Stimulated activated CD8-positive, alpha-beta memory T cell treated with anti-CD3 and anti-CD28 coated beads, Interleukin-7, amount 100 ng/mL, for 1 hour (primary cell): ENCODE results near the gene TMC1.
"Not testable (repeated sequence)": the region's sequence is repeated elsewhere in the genome, so short reads cannot be mapped to it uniquely, and the experiment has no call there.

ENCODE experiments used
- DNase-seq, 2 donors: peaks; one replicate each; pipeline ENCODE4 v3.0.0-alpha.2; 2020; ENCODE audit warnings: low read depth in 2 of 2

TMC1 gene

GRCh38 chr9:72521416-72521815, at the start of gene TMC1:
Gene TMC1, plus strand, starts transcription at chr9:72521608. Its CDS starts 127,041 bp downstream, at chr9:72648649.
- DNase-seq: not testable (repeated sequence)

DNA sequence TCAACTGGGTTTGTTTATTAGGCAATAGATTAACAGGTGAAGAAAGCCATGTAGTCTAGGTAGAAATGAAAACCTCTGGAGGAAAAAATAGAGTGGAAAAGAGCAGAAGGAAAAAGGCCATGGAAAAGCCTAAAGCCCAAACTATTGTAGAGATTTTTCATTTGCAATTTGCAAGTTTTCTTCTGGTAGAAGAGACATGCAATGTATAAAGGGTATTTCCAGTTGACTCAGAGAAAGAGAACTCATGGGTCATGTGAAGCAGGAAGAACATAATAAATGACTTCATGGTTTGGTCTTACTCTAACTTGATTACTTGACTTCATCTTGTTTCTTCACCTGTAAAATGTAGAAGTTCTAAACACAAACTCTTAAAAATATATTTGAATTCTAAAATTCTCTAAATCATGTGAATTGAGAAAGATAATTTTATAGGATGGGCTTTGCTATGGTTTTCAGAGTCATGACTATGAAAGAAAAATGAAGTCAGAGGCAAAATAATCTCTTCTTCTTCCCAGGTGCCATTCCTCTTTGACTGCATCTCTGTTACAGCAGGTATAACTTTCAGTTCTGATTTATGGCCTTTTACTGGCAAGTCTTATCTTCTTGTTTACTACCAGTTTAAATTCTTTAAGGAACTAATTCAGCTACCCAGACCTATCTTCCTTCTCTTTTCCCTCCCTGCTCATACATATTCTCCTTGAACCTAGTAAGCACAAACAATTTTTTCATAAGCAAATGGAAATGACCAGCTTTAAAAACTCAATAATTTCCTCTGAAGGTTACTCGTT, 47.7 kb upstream of the TMC1 start:
- DNase-seq: no peak

GRCh38 chr9:72474676-72475075, 46.7 kb upstream of the TMC1 start:
- no peak for DNase-seq

- no peak for DNase-seq
Observed at GRCh38 chr9:72476100-72476499, 45.3 kb upstream of the TMC1 start.

DNA sequence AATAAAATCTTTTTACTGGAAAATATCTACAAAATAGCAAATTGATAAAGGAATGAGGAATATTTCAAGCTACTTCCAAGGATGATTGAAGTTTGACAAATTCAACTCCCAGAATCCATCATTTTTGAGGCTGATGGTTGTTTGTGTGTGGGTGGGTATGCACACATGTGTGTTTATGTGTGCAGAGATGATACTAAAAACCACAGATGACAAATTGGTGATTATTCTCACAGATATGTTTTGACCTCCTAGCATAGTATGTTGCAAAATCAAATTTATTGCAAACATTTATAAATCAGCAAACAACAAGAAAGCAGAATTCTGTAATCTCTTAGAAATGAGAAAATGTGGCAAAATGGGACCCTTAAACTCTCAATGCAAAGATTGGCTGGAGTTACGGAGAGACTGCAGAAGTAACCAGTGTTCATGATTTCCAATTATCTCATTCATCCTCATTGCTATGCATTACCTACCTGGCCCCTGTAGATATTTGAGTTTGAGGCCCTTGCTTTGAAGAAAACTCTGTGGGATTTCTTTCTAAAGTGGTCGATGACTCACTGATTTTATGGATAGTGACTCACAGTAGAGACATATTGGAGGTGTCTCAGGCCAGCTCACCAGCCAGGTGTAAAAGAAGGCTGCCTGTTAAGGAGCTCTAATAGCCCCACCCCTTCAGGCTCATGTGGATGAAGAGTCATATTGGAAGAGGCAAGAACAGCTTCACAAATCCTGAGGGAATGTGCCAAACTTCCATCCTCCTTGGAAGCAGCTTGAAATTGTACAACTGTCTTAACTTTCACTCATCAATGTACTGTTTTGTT, 44.6 kb upstream of the TMC1 start:
- DNase-seq: peak in 1 of 2 donors; percentile 3

- DNase-seq: no peak
Observed at GRCh38 chr9:72477930-72478518, 43.4 kb upstream of the TMC1 start.

DNA sequence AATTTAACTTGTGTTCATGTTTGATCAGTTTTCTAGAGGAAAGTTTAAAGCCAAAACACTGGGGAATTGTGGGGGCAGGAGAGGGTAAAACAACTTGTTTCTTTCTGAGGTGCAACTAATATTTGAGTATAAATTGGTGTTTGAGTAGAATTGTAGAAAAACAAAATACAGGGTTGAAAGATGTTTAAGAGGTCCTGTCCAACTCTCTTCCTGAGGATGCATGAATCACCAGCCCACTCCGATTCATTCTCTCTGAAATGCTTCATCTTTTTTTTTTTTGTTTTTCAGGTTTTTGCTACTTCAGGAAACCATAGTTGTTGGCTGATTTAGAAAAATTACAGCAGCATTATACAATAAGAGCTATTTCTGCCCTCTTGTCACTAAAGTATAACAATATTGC, 42.4 kb upstream of the TMC1 start:
- DNase-seq: no peak

DNA sequence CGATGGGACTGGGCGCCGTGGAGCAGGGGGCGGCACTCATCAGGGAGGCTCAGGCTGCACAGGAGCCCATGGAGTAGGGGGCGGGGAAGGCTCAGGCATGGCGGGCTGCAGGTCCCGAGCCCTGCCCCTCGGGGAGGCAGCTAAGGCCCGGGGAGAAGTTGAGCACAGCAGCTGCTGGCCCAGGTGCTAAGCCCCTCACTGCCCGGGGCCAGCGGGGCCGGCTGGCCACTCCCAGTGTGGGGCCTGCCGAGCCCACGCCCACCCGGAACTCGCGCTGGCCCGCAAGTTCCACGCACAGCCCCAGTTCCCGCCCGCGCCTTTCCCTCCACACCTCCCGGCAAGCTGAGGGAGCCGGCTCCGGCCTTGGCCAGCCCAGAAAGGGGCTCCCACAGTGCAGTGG, 41.1 kb upstream of the TMC1 start:
- not testable (repeated sequence) for DNase-seq

DNA sequence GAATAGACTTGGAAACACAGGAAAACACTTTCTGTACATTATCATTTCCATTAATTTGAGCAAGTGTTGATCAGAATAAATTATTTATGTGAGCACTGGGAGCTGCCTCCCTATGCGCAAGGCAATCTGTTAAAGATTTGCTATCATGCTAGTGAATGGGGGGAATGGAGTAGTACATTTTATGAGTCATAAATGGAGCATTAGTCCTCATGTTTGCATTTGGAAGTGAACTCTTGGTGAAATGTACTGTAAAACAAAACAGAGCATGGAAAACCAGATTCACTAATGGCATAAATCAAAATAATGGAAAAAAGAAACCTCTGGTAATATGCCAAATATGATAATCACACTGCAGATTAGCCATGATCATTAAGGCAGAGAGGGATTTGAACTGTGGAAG, 40.5 kb upstream of the TMC1 start:
- no peak for DNase-seq

DNA sequence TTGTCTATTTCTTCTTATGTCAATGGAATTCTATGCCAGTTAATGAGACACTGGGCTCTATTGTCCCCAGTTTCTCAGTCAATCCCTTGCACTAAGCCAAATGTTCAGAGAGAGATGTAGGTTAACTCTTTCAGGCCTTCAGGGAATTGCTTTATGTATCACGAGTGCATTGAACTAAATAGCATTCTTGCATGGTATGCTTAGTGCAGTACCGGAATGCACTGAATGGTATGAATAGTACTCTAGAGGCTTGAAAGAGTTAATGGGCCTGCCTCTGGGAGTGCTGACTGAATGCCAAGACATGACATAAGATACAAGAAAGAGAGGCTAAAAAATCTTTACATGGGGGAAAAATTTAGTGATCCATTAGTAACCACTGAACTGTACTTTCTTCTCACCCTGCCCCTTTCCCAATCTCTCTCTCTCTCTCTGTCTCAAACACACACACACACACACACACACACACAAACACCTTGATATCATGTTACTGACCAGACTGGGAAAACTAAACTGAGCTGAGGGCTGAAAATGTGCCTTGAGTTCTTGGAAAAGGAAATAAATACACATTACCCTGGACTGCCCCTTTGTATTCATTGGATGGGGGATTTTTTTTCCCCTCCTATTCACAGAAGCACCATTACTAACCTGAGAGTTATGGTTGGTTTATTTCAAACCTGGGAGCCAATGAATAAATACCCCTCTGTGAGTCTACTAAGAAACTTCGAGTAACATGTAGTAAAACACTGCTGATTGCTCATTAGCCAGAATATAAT, 35.4 kb upstream of the TMC1 start:
- no peak for DNase-seq

- no peak for DNase-seq
Observed at GRCh38 chr9:72486594-72486955, 34.8 kb upstream of the TMC1 start.

DNA sequence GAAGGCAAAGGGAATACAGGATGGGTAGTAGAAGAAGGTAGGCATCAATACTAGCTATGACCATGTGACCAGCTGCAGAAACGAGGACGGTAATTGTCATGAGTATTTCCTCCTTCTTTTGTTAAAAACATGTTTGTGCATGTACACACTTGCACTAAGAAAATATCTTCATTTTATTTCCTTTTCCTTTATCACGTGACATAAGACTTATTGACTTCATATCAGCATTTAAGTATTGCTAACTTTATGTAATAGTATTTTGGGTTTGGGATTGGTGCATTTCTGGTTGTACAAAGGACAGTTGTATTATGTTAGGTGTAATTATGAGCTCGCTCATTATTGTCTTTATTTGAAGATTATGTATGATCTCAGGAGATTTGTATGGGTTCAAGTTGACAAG, 33.7 kb upstream of the TMC1 start:
- DNase-seq: not testable (repeated sequence)

- no peak for DNase-seq
Observed at GRCh38 chr9:72489986-72490385, 31.4 kb upstream of the TMC1 start.

DNA sequence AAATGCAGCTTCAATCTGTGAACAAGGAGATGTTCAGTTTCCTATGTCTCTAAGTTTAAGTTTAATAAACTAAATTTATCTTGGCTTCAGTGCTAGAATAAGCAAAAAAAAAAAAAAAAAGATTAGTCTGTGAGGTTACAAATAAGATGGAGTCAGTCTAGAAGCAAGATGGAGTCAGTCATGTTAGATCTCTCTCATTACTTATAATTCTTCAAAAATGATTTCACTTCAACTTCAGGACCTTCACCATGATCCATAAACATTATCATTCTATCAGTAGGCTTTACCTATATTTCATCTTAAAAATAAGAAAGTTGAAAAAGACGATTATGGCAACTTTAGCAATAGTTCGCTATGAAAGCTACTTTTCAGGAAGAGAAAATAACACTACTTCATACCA, 30.2 kb upstream of the TMC1 start:
- no peak for DNase-seq

DNA sequence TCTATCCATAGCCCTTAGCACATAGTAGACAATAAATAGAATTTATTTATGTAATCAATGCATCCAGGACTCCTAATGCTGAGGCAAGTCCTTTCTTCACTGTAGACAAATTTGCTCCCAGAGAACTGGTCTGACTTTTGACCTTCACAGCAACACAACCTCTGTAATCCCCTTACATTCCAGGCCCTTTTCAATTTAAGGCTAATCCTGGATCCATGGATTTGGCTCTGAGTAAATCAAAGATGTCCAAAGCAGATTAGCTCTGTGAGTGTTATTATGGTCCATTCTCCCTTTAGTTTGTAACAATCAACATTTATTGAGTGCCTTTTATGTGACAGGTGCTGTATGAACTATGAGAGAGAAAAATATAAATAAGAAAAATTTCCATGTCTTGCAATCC, 27.4 kb upstream of the TMC1 start:
- no peak for DNase-seq

DNA sequence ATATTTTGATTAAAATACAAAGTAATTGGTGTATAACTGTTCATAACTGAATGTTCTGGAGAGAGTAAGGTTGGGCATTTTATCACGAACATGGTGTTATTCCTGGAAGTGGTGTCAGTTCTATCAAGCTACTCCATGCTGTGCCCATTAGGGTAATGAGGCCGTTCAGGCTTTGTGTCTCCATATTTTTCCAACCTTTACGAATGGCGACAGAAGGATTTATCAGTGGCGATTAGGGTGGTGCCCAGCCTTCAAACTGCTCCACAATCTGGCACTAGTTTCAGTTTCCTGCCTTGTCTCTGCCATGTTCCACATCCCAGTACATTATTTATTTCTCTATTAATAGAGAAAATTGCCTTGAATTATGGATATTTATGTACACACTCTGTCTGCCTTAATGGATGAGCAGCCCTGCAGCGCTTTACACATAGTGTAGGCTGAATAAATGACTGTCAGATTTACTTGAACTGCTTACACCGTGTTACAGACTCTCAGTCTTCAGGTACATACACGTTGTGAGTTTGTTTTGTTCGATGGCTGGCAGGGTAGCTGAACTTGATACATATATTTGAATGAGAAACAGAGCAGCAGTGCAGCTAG, 23.9 kb upstream of the TMC1 start:
- no peak for DNase-seq

DNA sequence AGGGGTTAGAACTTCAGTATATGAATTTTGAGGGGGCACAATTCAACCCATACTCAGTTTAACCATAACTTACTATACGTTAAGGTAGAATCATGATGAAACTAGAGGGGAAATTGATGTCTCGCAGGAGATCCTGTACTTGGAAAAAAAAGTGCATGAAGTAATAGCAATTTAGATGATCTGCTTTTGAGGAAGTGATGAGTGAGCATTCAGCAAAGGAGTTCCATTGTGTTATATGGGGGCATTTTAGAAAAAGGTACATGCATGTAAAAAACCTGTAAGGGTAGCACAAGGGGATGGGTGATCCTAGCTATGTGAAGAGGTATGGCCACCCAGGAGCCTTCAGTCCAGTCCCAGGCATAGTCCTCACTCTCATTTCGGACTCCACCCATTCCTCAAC, 14.8 kb upstream of the TMC1 start:
- DNase-seq: no peak

DNA sequence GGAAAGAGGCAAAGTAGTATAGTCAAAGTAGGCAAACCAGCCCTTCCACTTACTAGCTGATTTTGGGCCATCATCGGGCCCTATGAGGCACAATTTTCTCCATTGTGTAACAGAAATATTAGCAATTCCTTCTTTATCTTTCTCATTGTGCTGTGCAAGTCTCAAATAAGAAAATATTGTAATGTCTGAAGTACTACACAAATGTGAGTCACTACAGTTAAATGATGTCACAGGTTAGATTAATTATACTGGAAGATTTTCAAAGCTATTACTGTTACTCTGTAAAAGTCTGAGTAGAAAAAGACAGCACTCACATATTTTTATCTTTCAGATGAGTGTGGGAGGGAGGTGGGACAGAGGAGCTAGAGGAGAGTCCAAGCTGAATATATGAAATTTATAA, 12.4 kb upstream of the TMC1 start:
- DNase-seq: no peak

DNA sequence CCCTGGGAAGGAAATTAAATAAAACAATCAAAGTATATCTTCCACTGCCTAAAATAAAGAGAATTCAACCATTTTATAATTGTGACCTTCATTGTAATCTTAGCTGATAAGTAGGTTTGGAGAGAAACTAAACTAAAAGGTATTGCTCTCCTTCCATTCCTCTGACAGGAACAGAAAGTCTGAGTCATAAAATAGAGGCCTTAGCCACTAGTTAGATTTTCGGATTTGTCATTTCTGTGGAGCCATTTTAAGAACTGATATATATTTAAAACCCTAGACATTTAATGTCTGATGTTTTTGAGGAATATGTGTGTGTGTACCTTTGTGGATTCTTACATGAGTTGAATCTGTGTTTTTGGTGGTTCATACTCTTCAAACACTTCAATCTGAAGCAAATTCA, 11.8 kb upstream of the TMC1 start:
- DNase-seq: no peak

DNA sequence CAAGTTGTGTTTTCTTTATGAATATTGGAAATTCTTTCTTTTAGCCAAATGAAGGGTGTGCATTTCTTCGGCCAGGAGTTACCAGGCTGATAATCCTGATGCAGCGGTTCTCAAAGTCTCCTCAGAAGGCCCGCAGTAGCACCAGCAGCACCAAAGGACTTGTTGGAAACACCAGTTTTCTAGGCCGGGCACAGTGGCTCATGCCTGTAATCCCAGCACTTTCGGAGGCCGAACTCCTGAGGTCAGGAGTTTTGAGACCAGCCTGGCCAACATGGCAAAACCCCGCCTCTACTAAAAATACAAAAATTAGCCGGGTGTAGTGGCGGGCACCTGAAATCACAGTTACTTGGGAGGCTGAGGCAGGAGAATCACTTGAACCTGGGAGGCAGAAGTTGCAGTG, 397 bp upstream of the TMC1 start:
- not testable (repeated sequence) for DNase-seq

DNA sequence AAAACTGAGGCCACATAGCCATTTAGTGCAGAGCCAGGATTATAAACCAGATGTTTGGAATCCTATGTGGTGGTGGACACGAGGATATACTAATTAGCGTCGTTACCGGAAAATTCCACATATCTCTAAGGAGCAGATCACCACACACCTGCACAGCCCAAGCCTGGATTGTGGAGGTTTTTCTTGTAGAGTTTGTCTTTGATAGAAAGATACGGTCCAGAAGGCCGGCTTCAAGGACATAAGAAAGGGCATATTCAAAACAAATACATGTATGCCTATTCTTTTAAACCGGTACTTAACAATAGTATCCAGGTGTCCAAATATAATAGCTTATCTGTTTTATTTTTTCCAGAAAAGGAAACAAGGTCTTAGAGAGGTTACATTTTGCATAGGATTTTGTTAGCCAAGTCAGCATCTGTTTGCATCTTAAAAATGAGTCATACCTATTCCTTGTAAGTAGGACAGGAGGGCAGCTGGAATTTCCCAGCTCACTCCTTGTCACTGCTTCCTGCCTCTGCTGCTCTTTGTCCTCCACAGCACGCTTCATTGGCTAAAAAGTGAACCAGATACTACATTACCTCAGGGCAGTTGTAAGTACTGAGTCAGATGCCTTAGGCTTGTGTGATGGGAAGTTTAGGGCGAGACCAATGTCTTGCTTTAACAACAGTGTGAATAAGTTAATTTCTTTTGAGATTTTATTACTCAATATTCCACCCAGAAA, 3.6 kb downstream of the TMC1 start:
- no peak for DNase-seq
